ENCODE measurements around the gene CTF1.

- no peak for TF ChIP-seq CTCF (IDR thresholded peaks at IDR 0.05)
- TF ChIP-seq EZH2 (IDR thresholded peaks at IDR 0.05; ENCODE audit: borderline replicate concordance, insufficient read depth, low read depth, low read length, poor library complexity, severe bottlenecking), result no peak
These were observed 3.6 kb upstream of the CTF1 start for GRCh38 chr16:30892670-30893416.
